ENCODE data around the gene CYP11A1. TPM values are rescaled to one million over a fixed set of nuclear protein-coding genes. Genes with fewer than 3 reads are reported as not detected.

The CYP11A1 gene
- total RNA-seq, 4 donors from 2014 or later = 0.47 to 1.4 (median 0.53) TPM; not detected in 1

DNA sequence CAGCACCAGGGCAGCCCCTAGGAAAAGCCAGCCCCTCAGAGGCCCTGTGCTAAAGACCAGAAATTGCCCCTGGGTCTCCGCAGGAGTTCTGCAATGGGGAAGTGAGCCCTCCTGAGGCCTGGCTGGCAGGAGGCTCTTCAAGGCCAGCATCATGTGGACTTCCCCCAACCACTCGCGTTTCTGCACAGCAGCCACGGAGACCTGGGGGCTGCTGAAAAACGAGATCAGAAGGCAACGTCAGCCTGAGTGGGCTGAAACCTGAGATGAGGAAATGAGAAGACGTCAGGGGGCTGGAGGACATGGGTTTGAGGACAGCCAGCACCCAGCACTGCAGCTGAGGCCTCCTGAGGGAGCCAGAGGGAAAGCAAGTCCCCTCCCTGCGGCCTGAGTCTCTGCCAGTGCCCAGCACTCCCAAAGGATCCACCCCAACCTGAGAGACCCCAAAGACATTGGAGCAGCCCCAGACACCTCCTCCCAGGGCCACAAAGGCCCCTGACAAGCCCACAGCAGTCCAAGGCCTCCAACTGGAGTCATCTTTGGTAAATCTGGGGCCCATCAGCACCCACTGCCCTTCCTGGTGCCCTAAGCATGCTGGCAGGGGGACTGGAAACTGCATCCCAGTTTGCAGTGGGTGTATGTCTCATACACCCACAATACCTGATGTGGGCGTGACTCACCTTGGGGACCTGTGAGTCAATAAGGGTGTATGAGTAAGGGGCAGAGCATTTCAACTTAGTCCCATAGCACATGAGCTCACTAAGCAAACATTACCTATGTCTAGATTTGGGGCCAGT, 29.2 kb upstream of the CYP11A1 start:
- DNase-seq (ENCODE audit: low spot score in 2 of 2) = no peak
- WGBS = 91% methylated on average over 6 of the region's 9 CpGs
- Histone ChIP-seq H3K36me3 (no peaks in the 10 kb centered on the region), H3K4me3 (no peak overlapping the region), H3K4me1 (peaks cover 7% of the 10 kb centered on the region), H3K9me3 (no peaks in the 10 kb centered on the region), H3K27ac (no peak overlapping the region), H3K27me3 (no peaks in the 10 kb centered on the region)
- TF ChIP-seq EP300 (IDR thresholded peaks at IDR 0.05) (no peak), POLR2AphosphoS5 (IDR thresholded peaks at IDR 0.05) (no peak), POLR2A (IDR thresholded peaks at IDR 0.05) (no peak)
- TF ChIP-seq, protein P1, sequence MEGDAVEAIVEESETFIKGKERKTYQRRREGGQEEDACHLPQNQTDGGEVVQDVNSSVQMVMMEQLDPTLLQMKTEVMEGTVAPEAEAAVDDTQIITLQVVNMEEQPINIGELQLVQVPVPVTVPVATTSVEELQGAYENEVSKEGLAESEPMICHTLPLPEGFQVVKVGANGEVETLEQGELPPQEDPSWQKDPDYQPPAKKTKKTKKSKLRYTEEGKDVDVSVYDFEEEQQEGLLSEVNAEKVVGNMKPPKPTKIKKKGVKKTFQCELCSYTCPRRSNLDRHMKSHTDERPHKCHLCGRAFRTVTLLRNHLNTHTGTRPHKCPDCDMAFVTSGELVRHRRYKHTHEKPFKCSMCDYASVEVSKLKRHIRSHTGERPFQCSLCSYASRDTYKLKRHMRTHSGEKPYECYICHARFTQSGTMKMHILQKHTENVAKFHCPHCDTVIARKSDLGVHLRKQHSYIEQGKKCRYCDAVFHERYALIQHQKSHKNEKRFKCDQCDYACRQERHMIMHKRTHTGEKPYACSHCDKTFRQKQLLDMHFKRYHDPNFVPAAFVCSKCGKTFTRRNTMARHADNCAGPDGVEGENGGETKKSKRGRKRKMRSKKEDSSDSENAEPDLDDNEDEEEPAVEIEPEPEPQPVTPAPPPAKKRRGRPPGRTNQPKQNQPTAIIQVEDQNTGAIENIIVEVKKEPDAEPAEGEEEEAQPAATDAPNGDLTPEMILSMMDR (IDR thresholded peaks at IDR 0.05) = no peak

GRCh38 chr15:74396146-74396438, 28.6 kb upstream of the CYP11A1 start:
- no peaks in the 10 kb centered on the region for H3K9me3 ChIP-seq
- DNase-seq (ENCODE audit: low spot score in 2 of 2) = no peak
- no peak overlapping the region for H3K27ac ChIP-seq
- no peak overlapping the region for H3K4me3 ChIP-seq
- TF ChIP-seq POLR2A (IDR thresholded peaks at IDR 0.05) = no peak
- no peak for TF ChIP-seq POLR2AphosphoS5 (IDR thresholded peaks at IDR 0.05)
- no peak for TF ChIP-seq EP300 (IDR thresholded peaks at IDR 0.05)
- TF ChIP-seq, protein P1 (IDR thresholded peaks at IDR 0.05) = no peak
- H3K36me3 ChIP-seq = no peaks in the 10 kb centered on the region
- H3K27me3 ChIP-seq = no peaks in the 10 kb centered on the region
- peaks cover 6% of the 10 kb centered on the region for H3K4me1 ChIP-seq
- WGBS = 86% methylated on average over 9 of the region's 10 CpGs

- peaks cover 4% of the 10 kb centered on the region for H3K4me1 ChIP-seq
- no peaks in the 10 kb centered on the region for H3K36me3 ChIP-seq
- WGBS = 94% methylated on average over 12 of the region's 17 CpGs
- TF ChIP-seq, protein P1 (IDR thresholded peaks at IDR 0.05) = no peak
- TF ChIP-seq POLR2AphosphoS5 (IDR thresholded peaks at IDR 0.05) (no peak), POLR2A (IDR thresholded peaks at IDR 0.05) (no peak), EP300 (IDR thresholded peaks at IDR 0.05) (no peak)
- no peak overlapping the region for H3K27ac ChIP-seq
- no peak overlapping the region for H3K4me3 ChIP-seq
- H3K27me3 ChIP-seq = no peaks in the 10 kb centered on the region
- DNase-seq (ENCODE audit: low spot score in 2 of 2) = no peak
- H3K9me3 ChIP-seq = no peaks in the 10 kb centered on the region
Observed at GRCh38 chr15:74395319-74396145, 28.1 kb upstream of the CYP11A1 start.

DNA sequence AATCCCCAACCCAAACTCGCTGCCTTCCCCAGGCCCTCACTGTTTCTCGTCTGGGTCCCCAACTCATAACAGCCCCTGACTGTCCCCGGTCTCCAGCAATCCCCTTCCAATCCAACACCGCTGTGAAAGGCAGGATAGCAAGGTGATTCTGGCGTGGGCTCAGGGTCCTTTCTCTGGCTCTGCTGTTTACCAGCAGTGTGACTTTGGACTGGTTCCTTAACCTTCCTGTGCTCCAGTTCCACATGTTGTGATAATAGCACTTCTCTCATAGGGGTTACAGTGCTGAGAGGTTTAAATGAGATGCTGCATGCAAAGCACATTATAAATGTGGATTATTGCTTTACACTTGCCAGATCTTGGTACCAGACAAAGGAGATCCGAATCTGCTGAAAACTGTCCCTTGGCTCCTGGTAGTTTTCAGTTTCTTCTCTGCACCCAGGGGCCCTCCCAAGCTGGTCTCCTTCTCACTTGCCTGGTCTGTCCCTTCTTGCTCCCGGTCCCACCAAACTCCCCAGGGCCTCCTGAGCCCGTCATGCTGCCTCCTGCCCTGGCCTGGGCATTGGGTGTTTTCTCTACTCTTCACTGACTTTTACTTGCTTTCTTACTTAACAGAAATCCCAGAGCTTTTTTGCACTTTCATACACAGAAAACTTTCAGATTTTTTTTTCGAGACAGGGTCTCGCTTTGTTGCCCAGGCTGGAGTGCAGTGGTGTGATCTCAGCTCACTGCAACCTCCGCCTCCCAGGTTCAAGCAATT, 26.8 kb upstream of the CYP11A1 start:
- WGBS = 90% methylated on average over 11 of the region's 11 CpGs

More for the DNA sequence above, 26.8 kb upstream of the CYP11A1 start:
- Histone ChIP-seq H3K9me3 (no peaks in the 10 kb centered on the region), H3K4me1 (peaks cover under 1% of the 10 kb centered on the region), H3K27me3 (no peaks in the 10 kb centered on the region), H3K27ac (no peak overlapping the region), H3K36me3 (no peaks in the 10 kb centered on the region), H3K4me3 (no peak overlapping the region)
- no peak for DNase-seq (ENCODE audit: low spot score in 2 of 2)
- TF ChIP-seq POLR2AphosphoS5 (IDR thresholded peaks at IDR 0.05) (no peak), EP300 (IDR thresholded peaks at IDR 0.05) (no peak), POLR2A (IDR thresholded peaks at IDR 0.05) (no peak)
- TF ChIP-seq, protein P1 (IDR thresholded peaks at IDR 0.05) = no peak

All from suprapubic skin (tissue), 4 donors.